ENCODE results near the gene MOSPD2. TPM values are rescaled to one million over a fixed set of nuclear protein-coding genes. Genes with fewer than 3 reads are reported as not detected.

MOSPD2 gene
- total RNA-seq, 1 experiment from 2014 or later, result 11.6 TPM

GRCh38 chrX:14873676-14874049 is 442 bp downstream of the MOSPD2 start:
- intact Hi-C loops (cut with micrococcal nuclease), result loop anchor here (2.0 to 5.0 kb wide), 3 partner anchors 49 to 269 kb away; no protein-coding TSS in a partner anchor
- Histone ChIP-seq H3F3A (ENCODE audit: low read length, unreplicated experiment) (no peaks in the 10 kb centered on the region), H3K9me3 (ENCODE audit: low read length) (no peaks in the 10 kb centered on the region), H3K27me3 (ENCODE audit: low read length) (no peaks in the 10 kb centered on the region), H4K20me1 (ENCODE audit: low read length) (no peaks in the 10 kb centered on the region), H3K27ac (ENCODE audit: low read length) (no peak overlapping the region), H3K9ac (ENCODE audit: low read length) (peak overlapping the region; percentile 86), H3K79me2 (ENCODE audit: low read length) (peaks cover 59% of the 10 kb centered on the region), H3K36me3 (ENCODE audit: low read depth, low read length) (peaks cover 2% of the 10 kb centered on the region; the same call in 1 of the 2 replicates), H2AFZ (ENCODE audit: low read length) (peak overlapping the region; percentile 84), H3K4me2 (ENCODE audit: low read length) (peak overlapping the region; percentile 91), H3K4me3 (ENCODE audit: low read length) (peak overlapping the region; percentile 88), H3K4me1 (ENCODE audit: insufficient read depth, low read length) (peaks cover 15% of the 10 kb centered on the region; the same call in 1 of the 2 replicates), H3K9me2 (replicated peaks; ENCODE audit: low read length) (no peaks in the 10 kb centered on the region)
- ChIA-PET POLR2A (ENCODE audit: unreplicated experiment) (no interaction called here), CTCF (no interaction called here)
- BruUV-seq (replicated peaks), result TSS peak; percentile 66
- no peak for DNase-seq
- no peak for ATAC-seq
- TF ChIP-seq EZH2 (IDR thresholded peaks at IDR 0.05; ENCODE audit: low read length, unreplicated experiment) (no peak), CTCF (conservative IDR thresholded peaks at IDR 0.05; ENCODE audit: low read depth, low read length) (no peak), EZH2phosphoT487 (IDR thresholded peaks at IDR 0.05; ENCODE audit: borderline replicate concordance, low read length) (no peak)

GRCh38 chrX:14875624-14876023 is 2.4 kb downstream of the MOSPD2 start:
- no peak overlapping the region for H3K9ac ChIP-seq (ENCODE audit: low read length)
- intact Hi-C loops (cut with micrococcal nuclease), result no loop called here
- H3K36me3 ChIP-seq (ENCODE audit: low read depth, low read length), result no peaks in the 10 kb centered on the region
- H3K4me2 ChIP-seq (ENCODE audit: low read length), result no peak overlapping the region
- no peak overlapping the region for H2AFZ ChIP-seq (ENCODE audit: low read length)
- no TSS peak for BruUV-seq (replicated peaks)
- H3K27me3 ChIP-seq (ENCODE audit: low read length), result no peaks in the 10 kb centered on the region
- peaks cover 11% of the 10 kb centered on the region; the same call in 1 of the 2 replicates for H3K4me1 ChIP-seq (ENCODE audit: insufficient read depth, low read length)
- no peaks in the 10 kb centered on the region for H3F3A ChIP-seq (ENCODE audit: low read length, unreplicated experiment)
- ATAC-seq, result no peak
- no peaks in the 10 kb centered on the region for H3K9me2 ChIP-seq (replicated peaks; ENCODE audit: low read length)
- no peaks in the 10 kb centered on the region for H4K20me1 ChIP-seq (ENCODE audit: low read length)
- DNase-seq, result no peak
- H3K27ac ChIP-seq (ENCODE audit: low read length), result no peak overlapping the region
- H3K79me2 ChIP-seq (ENCODE audit: low read length), result peaks cover 39% of the 10 kb centered on the region
- ChIA-PET POLR2A (ENCODE audit: unreplicated experiment) (no interaction called here), CTCF (no interaction called here)
- H3K4me3 ChIP-seq (ENCODE audit: low read length), result no peak overlapping the region
- no peak for TF ChIP-seq EZH2phosphoT487 (IDR thresholded peaks at IDR 0.05; ENCODE audit: borderline replicate concordance, low read length)
- TF ChIP-seq CTCF (conservative IDR thresholded peaks at IDR 0.05; ENCODE audit: low read depth, low read length), result no peak
- TF ChIP-seq EZH2 (IDR thresholded peaks at IDR 0.05; ENCODE audit: low read length, unreplicated experiment), result no peak
- H3K9me3 ChIP-seq (ENCODE audit: low read length), result no peaks in the 10 kb centered on the region

GRCh38 chrX:14883826-14884225 is 10.6 kb downstream of the MOSPD2 start:
- no peak overlapping the region for H3K4me3 ChIP-seq (ENCODE audit: low read length)
- H3K79me2 ChIP-seq (ENCODE audit: low read length), result no peaks in the 10 kb centered on the region
- H3K27me3 ChIP-seq (ENCODE audit: low read length), result no peaks in the 10 kb centered on the region
- no peaks in the 10 kb centered on the region for H3F3A ChIP-seq (ENCODE audit: low read length, unreplicated experiment)
- ATAC-seq (no peak), DNase-seq (no peak)
- H3K9me2 ChIP-seq (replicated peaks; ENCODE audit: low read length), result no peaks in the 10 kb centered on the region
- TF ChIP-seq EZH2 (IDR thresholded peaks at IDR 0.05; ENCODE audit: low read length, unreplicated experiment) (no peak), EZH2phosphoT487 (IDR thresholded peaks at IDR 0.05; ENCODE audit: borderline replicate concordance, low read length) (no peak), CTCF (conservative IDR thresholded peaks at IDR 0.05; ENCODE audit: low read depth, low read length) (no peak)
- intact Hi-C loops (cut with micrococcal nuclease), result no loop called here
- H4K20me1 ChIP-seq (ENCODE audit: low read length), result no peaks in the 10 kb centered on the region
- no peaks in the 10 kb centered on the region for H3K4me1 ChIP-seq (ENCODE audit: insufficient read depth, low read length)
- no peaks in the 10 kb centered on the region for H3K36me3 ChIP-seq (ENCODE audit: low read depth, low read length)
- BruUV-seq (replicated peaks), result no TSS peak
- CTCF ChIA-PET, result no interaction called here
- no peak overlapping the region for H2AFZ ChIP-seq (ENCODE audit: low read length)
- no peak overlapping the region for H3K4me2 ChIP-seq (ENCODE audit: low read length)
- POLR2A ChIA-PET (ENCODE audit: unreplicated experiment), result no interaction called here
- no peaks in the 10 kb centered on the region for H3K9me3 ChIP-seq (ENCODE audit: low read length)
- no peak overlapping the region for H3K9ac ChIP-seq (ENCODE audit: low read length)
- H3K27ac ChIP-seq (ENCODE audit: low read length), result no peak overlapping the region

Data from PC-3 (cell line).